Prostate gland (tissue), 2 donors: Measurements from ENCODE around the gene SF3B2. TPM values are rescaled to one million over a fixed set of nuclear protein-coding genes. Genes with fewer than 3 reads are reported as not detected.

Experiments used
- DNase-seq: peaks from one replicate; pipeline ENCODE4 v3.0.0-alpha.2; 2019; ENCODE audit warnings: low spot score
- H3K27ac ChIP-seq, 2 donors: fragments of 200-600 bp; sonication (generic); 2 replicates each; pipeline ENCODE4 v1.5.1; 2017 to 2019
- H3K27me3 ChIP-seq: fragments of 200-600 bp; sonication (generic); replicated peaks from 2 replicates; pipeline ENCODE4 v1.5.1; 2019; ENCODE audit not compliant: insufficient read depth
- H3K36me3 ChIP-seq, 2 donors: fragments of 200-600 bp; sonication (generic); 1 replicate in 1 of 2; 2 replicates in 1 of 2; pipeline versions ENCODE4 v1.5.1 to v1.8.1; 2017 to 2019
- H3K4me1 ChIP-seq: fragments of 200-600 bp; sonication (generic); replicated peaks from 2 replicates; pipeline ENCODE4 v1.5.1; 2019
- H3K4me3 ChIP-seq, 2 donors: fragments of 200-600 bp; sonication (generic); 2 replicates each; pipeline ENCODE4 v1.5.1; 2017 to 2019
- H3K9me3 ChIP-seq: fragments of 200-600 bp; sonication (generic); 2 replicates; pipeline ENCODE4 v1.5.1; 2017
- CTCF ChIP-seq, 4 experiments: fragments of 200-600 bp in 2 of 4; fragments of 450-650 bp in 2 of 4; sonication (generic) in 2 of 4; IDR thresholded peaks; 1 replicate in 3 of 4; 2 replicates in 1 of 4; pipeline ENCODE4 v1.5.1; 2016 to 2019; ENCODE audit warnings: antibody characterized with exemption in 4 of 4, mild to moderate bottlenecking in 2 of 4, moderate library complexity in 2 of 4
- POLR2A ChIP-seq: fragments of 450-650 bp; IDR thresholded peaks from one replicate; pipeline ENCODE4 v1.6.1; 2016; ENCODE audit warnings: antibody characterized with exemption, mild to moderate bottlenecking
- POLR2AphosphoS5 ChIP-seq: sonication (generic); formaldehyde crosslinking; IDR thresholded peaks from one replicate; pipeline ENCODE4 v1.6.1; 2017; ENCODE audit warnings: antibody characterized with exemption
- WGBS: methylation state at CpG from one replicate; pipeline ENCODE4 v1.1.5; 2018; 5-methylcytosine and 5-hydroxymethylcytosine counted together
- intact Hi-C: fragments of 100-400 bp; cut with DNase I; formaldehyde crosslinking; loops from one replicate; pipeline ENCODE4 v1.14.2; 2022
- total RNA-seq, 2 donors: library from RNA; depleted of rRNA; stranded (reverse); fragments of >200 nt; gene quantifications; one replicate each; pipeline ENCODE4 v1.1.0, GENCODE V29; 2016

Gene SF3B2
- total RNA-seq, 2 donors from 2014 or later, result 130 to 212 TPM

DNA sequence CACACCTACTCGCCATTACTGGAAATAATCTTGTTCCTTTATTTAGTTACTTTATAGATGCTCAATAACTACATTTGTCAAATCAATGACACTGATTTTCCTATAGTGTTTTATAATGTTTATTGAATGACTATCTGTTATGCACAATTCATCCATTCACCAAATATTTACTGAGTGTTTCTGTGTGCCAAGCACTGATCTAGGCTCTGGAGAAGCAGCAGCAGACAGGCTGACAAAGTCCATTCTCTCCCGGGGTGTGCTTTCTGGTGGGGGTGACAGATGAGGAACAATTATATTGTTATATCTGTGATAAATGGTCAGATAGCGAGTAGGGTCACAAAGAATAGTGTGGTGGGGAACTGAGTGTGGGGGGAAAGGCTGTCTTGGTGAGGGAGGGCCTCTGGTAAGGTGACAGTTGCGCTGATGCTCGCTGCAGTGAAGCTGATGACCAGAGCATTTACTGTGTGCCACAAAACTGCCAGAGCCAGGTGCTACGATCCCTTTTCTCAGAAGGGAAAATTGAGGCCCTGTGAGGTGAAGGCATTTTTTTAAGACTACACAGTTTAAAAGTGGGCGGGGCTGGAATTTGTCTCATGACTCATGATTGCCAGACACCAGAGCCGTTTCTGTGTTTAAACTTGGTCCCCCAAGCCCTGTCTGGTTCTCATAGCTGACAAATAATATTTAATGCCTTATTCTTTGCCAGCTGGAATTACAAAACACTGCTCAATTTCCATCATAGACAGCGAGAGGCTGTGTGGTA lies 28.1 kb downstream of the SF3B2 start:
- peak; percentile 67 for DNase-seq
- WGBS, result 62% methylated on average over 9 of the region's 9 CpGs
- Histone ChIP-seq H3K27ac (peak overlapping the region; percentile 75 to 77), H3K36me3 (no peaks in the 10 kb centered on the region), H3K9me3 (no peaks in the 10 kb centered on the region), H3K4me3 (no peak overlapping the region), H3K4me1 (peaks cover 12% of the 10 kb centered on the region), H3K27me3 (no peaks in the 10 kb centered on the region)
- intact Hi-C loops, result no loop called here
- TF ChIP-seq CTCF (IDR thresholded peaks at IDR 0.05) (no peak), POLR2AphosphoS5 (peak; percentile 20), POLR2A (no peak)

DNA sequence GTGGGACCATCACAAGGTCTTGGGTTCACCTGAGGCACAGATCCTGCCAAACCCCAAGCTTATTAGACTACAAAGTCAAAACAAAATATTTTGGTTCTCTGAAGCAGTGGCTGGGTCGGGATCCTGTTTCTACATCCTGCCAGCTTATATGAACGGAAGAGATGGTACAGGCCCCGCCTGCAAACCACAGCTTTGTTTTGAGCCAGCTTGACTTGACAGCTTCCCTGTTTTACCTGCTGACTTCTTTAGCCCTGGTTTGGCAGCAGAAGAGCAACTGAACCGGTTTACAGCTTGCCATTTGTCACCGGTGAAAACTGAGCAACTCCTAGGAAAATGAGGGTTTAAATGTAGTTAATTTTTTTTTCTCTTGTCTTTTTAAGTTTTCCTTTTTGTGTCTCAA lies 29.3 kb downstream of the SF3B2 start:
- no peaks in the 10 kb centered on the region for H3K36me3 ChIP-seq
- peak overlapping the region; percentile 75 to 77 for H3K27ac ChIP-seq
- H3K4me3 ChIP-seq, result no peak overlapping the region
- no peaks in the 10 kb centered on the region for H3K9me3 ChIP-seq
- WGBS, result 14% methylated on average over 5 of the region's 5 CpGs
- TF ChIP-seq POLR2A (peak; percentile 46), POLR2AphosphoS5 (peak; percentile 92), CTCF (IDR thresholded peaks at IDR 0.05) (no peak)
- intact Hi-C loops, result no loop called here
- DNase-seq, result peak; percentile 92
- peaks cover 12% of the 10 kb centered on the region for H3K4me1 ChIP-seq
- no peaks in the 10 kb centered on the region for H3K27me3 ChIP-seq

DNA sequence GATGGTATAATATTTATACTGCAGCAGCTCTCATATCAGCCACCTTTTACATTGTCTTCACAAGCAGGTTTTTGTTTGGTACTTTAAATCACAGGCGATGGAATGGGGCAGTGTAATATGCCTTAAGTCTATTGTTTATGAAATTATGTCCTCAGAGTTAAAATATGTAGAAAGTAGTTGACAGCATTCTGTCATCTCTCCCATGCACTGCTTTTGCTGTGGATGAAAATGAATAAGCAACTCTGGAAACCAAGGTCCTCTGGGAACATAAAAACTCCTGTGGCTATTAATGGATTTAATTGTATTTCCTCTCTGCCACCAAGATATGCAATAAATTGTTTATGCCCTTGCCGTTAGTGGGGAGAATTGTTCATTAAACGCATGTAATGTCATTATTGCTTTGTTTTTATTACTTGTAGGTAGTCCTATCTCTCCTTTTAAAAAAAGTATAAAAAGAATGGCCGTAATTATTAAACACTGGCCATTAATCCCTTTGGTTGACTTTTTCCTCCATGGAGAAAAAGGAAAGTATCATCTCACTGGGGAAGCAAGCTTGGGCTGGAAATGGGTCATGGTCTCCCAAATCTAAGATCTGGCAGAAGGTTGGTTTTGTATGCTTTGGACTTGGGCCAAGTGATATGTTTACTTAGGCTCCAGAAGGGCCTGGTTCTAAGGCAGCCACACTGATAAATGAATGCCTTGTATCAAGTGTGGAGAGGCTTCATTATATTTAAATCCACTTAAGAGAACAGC lies 31.0 kb downstream of the SF3B2 start:
- TF ChIP-seq CTCF (IDR thresholded peaks at IDR 0.05) (no peak), POLR2AphosphoS5 (no peak), POLR2A (no peak)
- no peaks in the 10 kb centered on the region for H3K27me3 ChIP-seq
- peaks cover 12% of the 10 kb centered on the region for H3K4me1 ChIP-seq
- no peak overlapping the region for H3K4me3 ChIP-seq
- H3K9me3 ChIP-seq, result no peaks in the 10 kb centered on the region
- no peaks in the 10 kb centered on the region for H3K36me3 ChIP-seq
- no peak for DNase-seq
- intact Hi-C loops, result no loop called here
- 33% methylated on average over 4 of the region's 4 CpGs for WGBS
- H3K27ac ChIP-seq, result peak overlapping the region; percentile 46 to 77

- 64% methylated on average over 3 of the region's 3 CpGs for WGBS
- no peaks in the 10 kb centered on the region for H3K9me3 ChIP-seq
- H3K4me3 ChIP-seq, result no peak overlapping the region
- intact Hi-C loops, result no loop called here
- no peak for DNase-seq
- peaks cover 12% of the 10 kb centered on the region for H3K4me1 ChIP-seq
- peak overlapping the region; percentile 34 to 77 for H3K27ac ChIP-seq
- no peaks in the 10 kb centered on the region for H3K36me3 ChIP-seq
- TF ChIP-seq CTCF (IDR thresholded peaks at IDR 0.05) (no peak), POLR2AphosphoS5 (no peak), POLR2A (no peak)
- H3K27me3 ChIP-seq, result no peaks in the 10 kb centered on the region
Observed at GRCh38 chr11:66083767-66084166, 31.6 kb downstream of the SF3B2 start.
